ENCODE results near the gene PIEZO2. TPM values are rescaled to one million over a fixed set of nuclear protein-coding genes. Genes with fewer than 3 reads are reported as not detected.

PIEZO2 gene
- total RNA-seq, 2 experiments from 2014 or later: not detected

DNA sequence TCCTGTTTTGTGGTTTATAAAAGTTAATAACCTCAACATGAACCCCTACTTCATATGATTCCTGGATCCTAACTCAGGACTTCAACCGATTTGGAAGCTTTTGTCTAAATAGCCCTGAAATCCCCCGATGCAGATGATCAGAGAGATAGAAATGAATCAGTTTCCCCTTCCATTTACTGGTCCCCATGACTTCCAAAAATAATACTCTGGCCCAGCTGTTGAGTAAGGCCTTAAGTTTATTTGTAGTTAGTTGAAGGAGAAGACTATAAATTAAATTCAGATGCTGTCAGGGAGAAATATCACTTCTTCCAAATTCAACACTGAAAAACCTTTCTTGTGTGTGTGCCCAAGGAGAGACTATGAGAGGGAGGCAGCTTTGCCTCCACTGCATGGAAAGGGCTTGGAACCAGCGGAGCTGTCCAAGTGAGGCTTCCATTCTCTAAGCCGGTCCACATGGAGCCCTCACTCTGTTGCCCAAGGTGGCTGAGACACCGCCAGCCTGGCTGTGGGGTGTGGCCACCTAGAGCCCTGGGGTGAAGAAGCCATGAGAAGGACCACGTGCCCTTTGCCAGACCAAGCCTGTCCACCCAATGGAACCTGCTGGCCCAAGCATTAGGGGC, 53.6 kb downstream of the PIEZO2 start:
- H3K4me3 ChIP-seq (ENCODE audit: low read length): no peak overlapping the region
- TF ChIP-seq, protein P1, sequence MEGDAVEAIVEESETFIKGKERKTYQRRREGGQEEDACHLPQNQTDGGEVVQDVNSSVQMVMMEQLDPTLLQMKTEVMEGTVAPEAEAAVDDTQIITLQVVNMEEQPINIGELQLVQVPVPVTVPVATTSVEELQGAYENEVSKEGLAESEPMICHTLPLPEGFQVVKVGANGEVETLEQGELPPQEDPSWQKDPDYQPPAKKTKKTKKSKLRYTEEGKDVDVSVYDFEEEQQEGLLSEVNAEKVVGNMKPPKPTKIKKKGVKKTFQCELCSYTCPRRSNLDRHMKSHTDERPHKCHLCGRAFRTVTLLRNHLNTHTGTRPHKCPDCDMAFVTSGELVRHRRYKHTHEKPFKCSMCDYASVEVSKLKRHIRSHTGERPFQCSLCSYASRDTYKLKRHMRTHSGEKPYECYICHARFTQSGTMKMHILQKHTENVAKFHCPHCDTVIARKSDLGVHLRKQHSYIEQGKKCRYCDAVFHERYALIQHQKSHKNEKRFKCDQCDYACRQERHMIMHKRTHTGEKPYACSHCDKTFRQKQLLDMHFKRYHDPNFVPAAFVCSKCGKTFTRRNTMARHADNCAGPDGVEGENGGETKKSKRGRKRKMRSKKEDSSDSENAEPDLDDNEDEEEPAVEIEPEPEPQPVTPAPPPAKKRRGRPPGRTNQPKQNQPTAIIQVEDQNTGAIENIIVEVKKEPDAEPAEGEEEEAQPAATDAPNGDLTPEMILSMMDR (IDR thresholded peaks at IDR 0.05): no peak
- no peak overlapping the region for H3K27ac ChIP-seq (ENCODE audit: low read depth in 1 of 2, low read length in 2 of 2)
- no peak for DNase-seq
- Mint-ChIP-seq H3K36me3 (ENCODE audit: low read depth) (no peaks in the 10 kb centered on the region), H3K27me3 (no peaks in the 10 kb centered on the region), H3K27ac (no peak overlapping the region), H3K9me3 (no peaks in the 10 kb centered on the region), H3K4me3 (no peak overlapping the region), H3K4me1 (ENCODE audit: low read depth) (no peaks in the 10 kb centered on the region)
- CTCF ChIA-PET: no interaction called here
- no peaks in the 10 kb centered on the region for H3K27me3 ChIP-seq (ENCODE audit: control insufficient read depth in 1 of 2, insufficient read depth in 2 of 2, low read length in 2 of 2)
- H3K9me3 ChIP-seq (ENCODE audit: control insufficient read depth in 1 of 2, insufficient read depth in 1 of 2, low read length in 2 of 2): peaks cover 0 to 5% of the 10 kb centered on the region in 2 experiments
- POLR2A ChIA-PET: no interaction called here
- no peaks in the 10 kb centered on the region for H3K4me1 ChIP-seq (ENCODE audit: insufficient read depth, low read length)
- H3K36me3 ChIP-seq (ENCODE audit: insufficient read depth, low read length): no peaks in the 10 kb centered on the region
- no peak for ATAC-seq (ENCODE audit: poor library complexity)
- intact Hi-C loops (cut with DNase I, micrococcal nuclease): no loop called here

DNA sequence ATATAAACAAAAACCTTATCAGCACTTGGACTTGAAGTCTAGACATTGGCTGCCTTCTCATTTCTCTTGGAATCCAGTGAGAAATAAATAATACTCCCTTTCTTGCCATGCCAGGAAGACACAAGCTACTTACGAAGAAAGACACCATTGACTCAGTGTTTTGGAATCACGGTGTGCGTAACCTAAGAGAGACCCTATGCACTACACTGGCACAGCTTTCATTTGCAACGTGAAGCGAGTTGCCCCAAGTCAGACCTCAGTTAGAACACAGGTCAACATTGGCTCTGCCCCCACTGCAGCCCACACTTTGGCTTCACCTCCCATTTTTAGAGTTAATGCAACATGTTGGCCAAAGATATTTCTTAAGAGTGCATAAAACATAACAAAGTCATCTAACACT, 54.2 kb downstream of the PIEZO2 start:
- intact Hi-C loops (cut with DNase I, micrococcal nuclease): no loop called here
- Histone ChIP-seq H3K9me3 (ENCODE audit: control insufficient read depth in 1 of 2, insufficient read depth in 1 of 2, low read length in 2 of 2) (peaks cover 0 to 5% of the 10 kb centered on the region in 2 experiments), H3K36me3 (ENCODE audit: insufficient read depth, low read length) (no peaks in the 10 kb centered on the region), H3K27ac (ENCODE audit: low read depth in 1 of 2, low read length in 2 of 2) (no peak overlapping the region), H3K27me3 (ENCODE audit: control insufficient read depth in 1 of 2, insufficient read depth in 2 of 2, low read length in 2 of 2) (no peaks in the 10 kb centered on the region), H3K4me1 (ENCODE audit: insufficient read depth, low read length) (no peaks in the 10 kb centered on the region), H3K4me3 (ENCODE audit: low read length) (no peak overlapping the region)
- no peak for DNase-seq
- Mint-ChIP-seq H3K27ac (no peak overlapping the region), H3K27me3 (peaks cover 2% of the 10 kb centered on the region), H3K4me1 (ENCODE audit: low read depth) (no peaks in the 10 kb centered on the region), H3K9me3 (no peaks in the 10 kb centered on the region), H3K4me3 (no peak overlapping the region), H3K36me3 (ENCODE audit: low read depth) (no peaks in the 10 kb centered on the region)
- ChIA-PET CTCF (no interaction called here), POLR2A (no interaction called here)
- TF ChIP-seq, protein P1 (IDR thresholded peaks at IDR 0.05): no peak
- ATAC-seq (ENCODE audit: poor library complexity): no peak

DNA sequence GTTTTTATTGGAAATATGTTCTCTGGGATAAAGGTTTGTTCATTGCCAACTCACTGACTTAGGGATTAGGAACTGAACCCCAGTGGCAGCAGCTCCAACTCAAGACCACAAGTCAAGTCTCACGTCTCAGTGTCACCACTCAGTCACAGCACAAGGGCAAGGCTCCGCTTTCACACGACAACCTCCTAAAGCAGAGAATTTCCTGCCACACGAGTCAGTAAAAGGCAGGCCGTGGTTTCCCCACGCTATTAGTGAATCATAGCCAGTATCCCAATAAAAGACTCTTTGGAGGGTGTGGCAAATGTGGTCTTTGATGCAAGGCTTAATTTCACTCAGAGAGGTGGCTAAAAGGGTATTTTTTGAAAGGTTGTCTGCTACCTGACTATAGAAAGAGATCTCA, 57.6 kb downstream of the PIEZO2 start:
- ATAC-seq (ENCODE audit: poor library complexity): no peak
- Mint-ChIP-seq H3K4me1 (ENCODE audit: low read depth) (no peaks in the 10 kb centered on the region), H3K27ac (no peak overlapping the region), H3K4me3 (no peak overlapping the region), H3K27me3 (peaks cover 7% of the 10 kb centered on the region), H3K36me3 (ENCODE audit: low read depth) (no peaks in the 10 kb centered on the region), H3K9me3 (no peaks in the 10 kb centered on the region)
- H3K27me3 ChIP-seq (ENCODE audit: control insufficient read depth in 1 of 2, insufficient read depth in 2 of 2, low read length in 2 of 2): no peaks in the 10 kb centered on the region
- no peaks in the 10 kb centered on the region for H3K36me3 ChIP-seq (ENCODE audit: insufficient read depth, low read length)
- no peak overlapping the region for H3K27ac ChIP-seq (ENCODE audit: low read depth in 1 of 2, low read length in 2 of 2)
- no peaks in the 10 kb centered on the region for H3K4me1 ChIP-seq (ENCODE audit: insufficient read depth, low read length)
- peaks cover 0 to 5% of the 10 kb centered on the region in 2 experiments for H3K9me3 ChIP-seq (ENCODE audit: control insufficient read depth in 1 of 2, insufficient read depth in 1 of 2, low read length in 2 of 2)
- DNase-seq: no peak
- ChIA-PET CTCF (no interaction called here), POLR2A (no interaction called here)
- H3K4me3 ChIP-seq (ENCODE audit: low read length): no peak overlapping the region
- TF ChIP-seq, protein P1 (IDR thresholded peaks at IDR 0.05): no peak
- intact Hi-C loops (cut with DNase I, micrococcal nuclease): no loop called here

Measured in CD4-positive, alpha-beta T cell (primary cell).